SU-DHL-6 (cell line): ENCODE results near the gene CCDC8.

ENCODE experiments used
- EZH2phosphoT487 ChIP-seq: fragments of 200-600 bp; sonication (generic), shearing (Covaris generic); conservative IDR thresholded peaks from 2 replicates; pipeline ENCODE4 v1.6.1; 2018; ENCODE audit warnings: mild to moderate bottlenecking, antibody characterized with exemption, low read length, moderate library complexity, mixed read lengths
- TF ChIP-seq, protein P1 (sequence below): fragments of 200-600 bp; sonication (generic); IDR thresholded peaks from one replicate; pipeline ENCODE4 v1.5.1; 2017; ENCODE audit warnings: antibody characterized with exemption, mild to moderate bottlenecking, low read length, moderate library complexity; ENCODE audit not compliant: insufficient read depth, poor library complexity, severe bottlenecking

DNA sequence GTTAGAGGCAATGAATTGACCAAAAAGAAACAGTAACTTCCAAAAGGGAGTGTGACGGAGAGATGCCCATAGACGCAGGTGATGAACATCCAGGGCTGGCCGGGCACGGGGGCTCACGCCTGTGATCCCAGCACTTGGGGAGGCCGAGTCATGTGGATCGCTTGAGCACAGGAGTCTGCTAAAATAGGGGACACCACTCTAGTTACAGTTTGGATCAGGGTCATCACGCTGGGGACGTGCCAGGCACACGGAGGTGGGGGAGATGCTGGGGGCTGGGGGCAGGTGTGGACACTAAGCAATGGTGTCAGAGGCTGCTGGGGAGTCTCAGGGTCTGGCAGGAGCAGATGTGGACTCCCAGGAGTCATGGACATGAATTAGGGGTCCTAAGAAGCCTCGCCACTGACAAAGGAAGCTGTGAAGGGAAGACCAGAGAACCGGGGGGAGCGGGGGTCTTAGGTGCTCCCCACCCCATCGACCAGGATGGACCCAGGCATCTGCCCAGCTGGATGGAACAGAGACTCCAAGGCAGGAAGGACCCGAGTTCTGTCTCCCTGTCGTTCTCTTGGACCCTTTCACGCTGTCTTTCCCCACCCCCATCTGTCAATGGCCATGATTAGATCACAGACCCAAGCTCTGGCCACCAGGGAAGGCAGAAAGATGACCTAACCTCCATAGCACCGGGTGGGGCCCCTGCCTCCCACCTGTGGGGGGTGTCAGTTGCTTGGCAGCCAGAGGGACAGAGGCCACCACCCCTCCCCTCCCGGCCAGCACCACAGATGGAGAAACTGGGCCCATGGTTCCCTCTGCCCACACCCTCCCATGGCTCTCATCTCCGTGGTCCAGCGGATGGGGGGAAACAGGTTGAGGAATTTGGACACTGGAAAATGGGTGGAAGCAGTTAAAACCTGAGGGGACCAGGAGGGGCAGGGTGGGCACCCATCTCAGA, 19.6 kb downstream of the CCDC8 start:
- TF ChIP-seq, protein P1, sequence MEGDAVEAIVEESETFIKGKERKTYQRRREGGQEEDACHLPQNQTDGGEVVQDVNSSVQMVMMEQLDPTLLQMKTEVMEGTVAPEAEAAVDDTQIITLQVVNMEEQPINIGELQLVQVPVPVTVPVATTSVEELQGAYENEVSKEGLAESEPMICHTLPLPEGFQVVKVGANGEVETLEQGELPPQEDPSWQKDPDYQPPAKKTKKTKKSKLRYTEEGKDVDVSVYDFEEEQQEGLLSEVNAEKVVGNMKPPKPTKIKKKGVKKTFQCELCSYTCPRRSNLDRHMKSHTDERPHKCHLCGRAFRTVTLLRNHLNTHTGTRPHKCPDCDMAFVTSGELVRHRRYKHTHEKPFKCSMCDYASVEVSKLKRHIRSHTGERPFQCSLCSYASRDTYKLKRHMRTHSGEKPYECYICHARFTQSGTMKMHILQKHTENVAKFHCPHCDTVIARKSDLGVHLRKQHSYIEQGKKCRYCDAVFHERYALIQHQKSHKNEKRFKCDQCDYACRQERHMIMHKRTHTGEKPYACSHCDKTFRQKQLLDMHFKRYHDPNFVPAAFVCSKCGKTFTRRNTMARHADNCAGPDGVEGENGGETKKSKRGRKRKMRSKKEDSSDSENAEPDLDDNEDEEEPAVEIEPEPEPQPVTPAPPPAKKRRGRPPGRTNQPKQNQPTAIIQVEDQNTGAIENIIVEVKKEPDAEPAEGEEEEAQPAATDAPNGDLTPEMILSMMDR = no peak
- no peak for TF ChIP-seq EZH2phosphoT487
